Endodermal cell (in vitro differentiated cells): ENCODE results near the gene SSU72. TPM values are rescaled to one million over a fixed set of nuclear protein-coding genes. Genes with fewer than 3 reads are reported as not detected.
"Not testable (repeated sequence)": the region's sequence is repeated elsewhere in the genome, so short reads cannot be mapped to it uniquely, and the experiment has no call there.

Experiments used
- DNase-seq: peaks from one replicate; pipeline ENCODE4 v3.0.0-alpha.2; 2017
- H3K27ac ChIP-seq: 2 replicates; pipeline ENCODE4 v1.5.1; 2013; ENCODE audit warnings: mild to moderate bottlenecking, low read depth, low read length, moderate library complexity
- H3K27me3 ChIP-seq: 2 replicates; pipeline ENCODE4 v1.6.1; 2013; ENCODE audit warnings: mild to moderate bottlenecking, low read length, moderate library complexity; ENCODE audit not compliant: insufficient read depth, control insufficient read depth, poor library complexity, severe bottlenecking
- H3K36me3 ChIP-seq: 2 replicates; pipeline ENCODE4 v1.7.0; 2013; ENCODE audit warnings: mild to moderate bottlenecking, low read length, moderate library complexity; ENCODE audit not compliant: control insufficient read depth, insufficient read depth
- H3K4me1 ChIP-seq: one replicate; pipeline ENCODE4 v1.7.0; 2013; ENCODE audit warnings: low read length; ENCODE audit not compliant: control insufficient read depth, insufficient read depth
- H3K4me3 ChIP-seq: 2 replicates; pipeline ENCODE4 v1.5.1; 2013; ENCODE audit warnings: mild to moderate bottlenecking, low read length, moderate library complexity
- H3K9ac ChIP-seq: 2 replicates; pipeline ENCODE4 v1.6.1; 2013; ENCODE audit warnings: mild to moderate bottlenecking, low read length, moderate library complexity; ENCODE audit not compliant: poor library complexity, severe bottlenecking; ENCODE audit errors: extremely low read depth
- H3K9me3 ChIP-seq: 2 replicates; pipeline ENCODE4 v1.6.1; 2013; ENCODE audit warnings: mild to moderate bottlenecking, low read length, moderate library complexity; ENCODE audit not compliant: control insufficient read depth
- H3K27ac Mint-ChIP-seq: 2 replicates; pipeline ENCODE4 v1.8.0; 2020; ENCODE audit warnings: mixed read lengths
- H3K27me3 Mint-ChIP-seq: 2 replicates; pipeline ENCODE4 v1.8.0; 2021; ENCODE audit warnings: mild to moderate bottlenecking, mixed read lengths; ENCODE audit not compliant: insufficient read depth
- H3K36me3 Mint-ChIP-seq: 2 replicates; pipeline ENCODE4 v1.8.0; 2020; ENCODE audit warnings: low read depth, mixed read lengths
- H3K4me1 Mint-ChIP-seq: 2 replicates; pipeline ENCODE4 v1.8.0; 2020; ENCODE audit warnings: mixed read lengths
- H3K4me3 Mint-ChIP-seq: 2 replicates; pipeline ENCODE4 v1.8.0; 2020; ENCODE audit warnings: mild to moderate bottlenecking, moderate library complexity, mixed read lengths
- H3K9me3 Mint-ChIP-seq: 2 replicates; pipeline ENCODE4 v1.8.0; 2020; ENCODE audit warnings: mild to moderate bottlenecking, mixed read lengths
- WGBS, 2 experiments: methylation state at CpG; one replicate each; pipeline versions ENCODE4 v1.1.5 to v1.1.7; 2013; ENCODE audit warnings: missing lambda C conversion rate in 2 of 2, mixed read lengths in 1 of 2; ENCODE audit not compliant: insufficient coverage in 1 of 2, insufficient read length in 1 of 2; 5-methylcytosine and 5-hydroxymethylcytosine counted together
- total RNA-seq, 2 donors: library from RNA; stranded (reverse); fragmentation: NEBNext Ultra II Directional in 1 of 2; extraction: Animal tissue kit (Norgen Biotek cat#: 25700) in 1 of 2; gene quantifications; 2 replicates in 1 of 2; 3 replicates in 1 of 2; pipeline ENCODE4 v1.2.1, GENCODE V29; 2021
- TF ChIP-seq, protein P1 (sequence below): fragments of 200-600 bp; sonication (generic); conservative IDR thresholded peaks from 2 replicates; pipeline ENCODE4 v1.5.0; 2021; ENCODE audit warnings: antibody characterized with exemption, mild to moderate bottlenecking

SSU72 gene
- total RNA-seq, 2 donors from 2014 or later: 133 to 138 TPM

DNA sequence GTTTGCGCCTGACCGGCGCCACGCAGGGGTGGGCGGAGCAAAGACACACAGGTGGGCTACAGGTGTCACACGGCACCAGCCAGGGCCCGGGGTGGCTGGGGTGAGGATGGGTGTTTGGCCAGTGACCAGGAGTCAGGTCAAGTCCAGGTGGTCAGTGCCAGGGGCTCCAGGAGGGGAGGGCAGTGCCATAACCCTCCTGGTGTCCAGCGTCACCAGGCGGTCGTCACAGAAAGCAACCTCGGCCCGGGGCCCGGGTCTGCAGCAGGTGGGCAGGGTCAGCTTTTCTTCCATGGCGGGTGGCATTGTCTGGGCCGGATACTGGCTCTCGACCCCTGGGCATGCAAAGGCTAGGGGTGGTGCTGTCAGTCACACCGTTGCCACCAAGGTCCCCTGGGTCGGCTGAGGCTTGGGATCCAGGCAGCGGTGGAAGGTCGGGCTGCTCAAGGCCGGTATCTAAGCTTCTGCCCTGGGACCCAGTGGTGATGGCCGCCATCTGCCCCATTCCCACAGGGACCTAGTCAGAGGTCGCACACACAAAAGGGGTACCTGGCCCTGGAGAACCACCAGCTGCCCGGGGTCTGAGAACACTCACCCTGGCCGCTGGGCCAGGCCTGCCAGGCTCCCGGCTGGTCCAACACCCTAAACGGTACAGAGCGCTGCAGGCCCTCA lies 23.5 kb upstream of the SSU72 start:
- WGBS, 2 experiments: 95 to 99% methylated on average over 12 to 28 of the region's 28 CpGs
- H3K27me3 ChIP-seq: peaks cover 64% of the 10 kb centered on the region
- H3K4me3 Mint-ChIP-seq: peak overlapping the region; percentile 57

DNA sequence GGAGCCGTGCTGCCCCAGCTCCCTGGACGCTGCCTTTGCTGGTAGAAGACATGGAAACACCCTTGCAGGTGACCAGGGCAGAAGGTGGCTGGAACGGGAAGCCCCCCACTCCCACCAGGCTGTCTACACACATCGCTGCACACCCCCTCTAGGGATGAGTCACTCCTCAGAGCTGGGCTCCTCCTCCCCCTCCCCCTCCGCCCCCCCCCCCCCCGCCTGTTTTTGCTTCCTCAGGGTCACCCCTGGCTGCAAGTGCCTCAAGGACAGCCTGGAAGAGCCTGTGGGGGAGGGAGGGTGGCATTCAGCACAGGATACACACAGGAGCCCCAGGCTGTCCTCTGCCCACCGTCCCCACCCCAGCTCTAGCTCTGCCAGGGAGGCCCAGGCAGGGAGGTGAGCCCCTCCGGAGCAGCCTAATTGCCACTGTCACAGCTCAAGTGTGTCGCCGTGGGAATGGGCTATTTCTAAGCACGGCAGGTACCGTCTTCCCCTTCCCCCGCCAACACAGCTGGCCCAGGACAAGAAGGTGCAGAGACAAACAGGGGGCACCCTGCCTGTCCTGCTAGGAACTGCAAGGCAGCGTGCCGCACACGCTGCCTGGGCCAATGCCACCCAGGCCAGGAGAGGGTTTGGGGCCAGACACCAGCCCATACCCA lies 22.7 kb upstream of the SSU72 start:
- TF ChIP-seq, protein P1, sequence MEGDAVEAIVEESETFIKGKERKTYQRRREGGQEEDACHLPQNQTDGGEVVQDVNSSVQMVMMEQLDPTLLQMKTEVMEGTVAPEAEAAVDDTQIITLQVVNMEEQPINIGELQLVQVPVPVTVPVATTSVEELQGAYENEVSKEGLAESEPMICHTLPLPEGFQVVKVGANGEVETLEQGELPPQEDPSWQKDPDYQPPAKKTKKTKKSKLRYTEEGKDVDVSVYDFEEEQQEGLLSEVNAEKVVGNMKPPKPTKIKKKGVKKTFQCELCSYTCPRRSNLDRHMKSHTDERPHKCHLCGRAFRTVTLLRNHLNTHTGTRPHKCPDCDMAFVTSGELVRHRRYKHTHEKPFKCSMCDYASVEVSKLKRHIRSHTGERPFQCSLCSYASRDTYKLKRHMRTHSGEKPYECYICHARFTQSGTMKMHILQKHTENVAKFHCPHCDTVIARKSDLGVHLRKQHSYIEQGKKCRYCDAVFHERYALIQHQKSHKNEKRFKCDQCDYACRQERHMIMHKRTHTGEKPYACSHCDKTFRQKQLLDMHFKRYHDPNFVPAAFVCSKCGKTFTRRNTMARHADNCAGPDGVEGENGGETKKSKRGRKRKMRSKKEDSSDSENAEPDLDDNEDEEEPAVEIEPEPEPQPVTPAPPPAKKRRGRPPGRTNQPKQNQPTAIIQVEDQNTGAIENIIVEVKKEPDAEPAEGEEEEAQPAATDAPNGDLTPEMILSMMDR: peak; percentile 74
- Mint-ChIP-seq H3K9me3 (no peaks in the 10 kb centered on the region), H3K4me3 (no peak overlapping the region), H3K36me3 (no peaks in the 10 kb centered on the region), H3K27ac (no peak overlapping the region), H3K4me1 (peaks cover 1% of the 10 kb centered on the region), H3K27me3 (peaks cover 36% of the 10 kb centered on the region)
- peak; percentile 84 for DNase-seq
- 49 to 57% methylated on average over 6 to 13 of the region's 16 CpGs for WGBS, 2 experiments
- Histone ChIP-seq H3K36me3 (no peaks in the 10 kb centered on the region), H3K4me3 (no peak overlapping the region), H3K27me3 (peaks cover 62% of the 10 kb centered on the region), H3K9ac (no peak overlapping the region), H3K4me1 (peaks cover 3% of the 10 kb centered on the region), H3K27ac (no peak overlapping the region), H3K9me3 (no peaks in the 10 kb centered on the region)

More for the DNA sequence above, 23.5 kb upstream of the SSU72 start:
- Histone ChIP-seq H3K4me1 (peaks cover 3% of the 10 kb centered on the region), H3K27ac (no peak overlapping the region), H3K9me3 (no peaks in the 10 kb centered on the region), H3K36me3 (no peaks in the 10 kb centered on the region), H3K9ac (no peak overlapping the region), H3K4me3 (no peak overlapping the region)
- DNase-seq: peak; percentile 44
- Mint-ChIP-seq H3K27ac (no peak overlapping the region), H3K9me3 (no peaks in the 10 kb centered on the region), H3K4me1 (peaks cover 1% of the 10 kb centered on the region), H3K36me3 (no peaks in the 10 kb centered on the region), H3K27me3 (peaks cover 43% of the 10 kb centered on the region)
- TF ChIP-seq, protein P1: no peak

DNA sequence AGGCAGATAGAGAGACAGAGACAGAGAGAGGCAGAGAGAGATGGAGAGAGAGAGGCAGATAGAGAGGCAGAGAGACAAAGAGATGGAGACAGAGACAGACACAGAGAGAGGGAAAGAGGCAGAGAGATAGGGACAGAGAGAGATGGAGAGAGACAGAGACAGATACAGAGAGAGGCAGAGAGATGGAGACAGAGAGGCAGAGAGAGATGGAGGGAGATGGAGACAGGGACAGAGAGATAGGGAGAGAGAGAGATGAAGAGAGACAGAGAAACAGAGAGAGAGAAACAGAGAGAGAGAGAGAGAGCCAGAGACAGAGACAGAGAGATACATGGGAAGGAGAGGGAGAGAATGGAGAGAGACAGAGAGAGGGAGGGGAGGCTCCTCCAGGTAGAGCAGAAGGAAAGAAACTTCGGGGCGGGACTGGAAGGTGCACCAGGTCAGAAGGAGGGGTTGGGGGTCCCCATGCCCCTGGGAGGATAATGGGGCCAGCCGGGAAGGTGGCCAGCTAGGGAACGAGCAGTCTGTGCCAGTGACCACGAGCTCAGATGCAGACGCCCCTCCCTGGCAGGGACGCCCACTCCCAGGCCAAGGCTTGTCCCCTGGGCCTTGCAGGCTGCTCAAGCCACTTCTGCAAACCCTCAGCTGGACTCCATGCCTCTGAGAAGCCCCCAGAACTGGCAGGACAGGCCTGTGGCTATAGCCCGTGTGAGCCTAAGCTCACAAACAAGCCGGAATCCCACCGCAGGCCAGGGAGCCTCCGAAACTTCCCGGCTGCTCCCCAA lies 22.0 kb upstream of the SSU72 start:
- H3K9ac ChIP-seq: no peak overlapping the region
- no peak overlapping the region for H3K27ac ChIP-seq
- H3K9me3 ChIP-seq: no peaks in the 10 kb centered on the region
- TF ChIP-seq, protein P1: no peak
- peak; percentile 63 for DNase-seq
- H3K27ac Mint-ChIP-seq: no peak overlapping the region
- H3K27me3 Mint-ChIP-seq: peaks cover 31% of the 10 kb centered on the region
- peaks cover 3% of the 10 kb centered on the region for H3K4me1 ChIP-seq
- 63 to 67% methylated on average over 11 to 12 of the region's 12 CpGs for WGBS, 2 experiments
- no peak overlapping the region for H3K4me3 Mint-ChIP-seq
- no peaks in the 10 kb centered on the region for H3K36me3 ChIP-seq
- H3K4me3 ChIP-seq: no peak overlapping the region
- H3K4me1 Mint-ChIP-seq: peaks cover 1% of the 10 kb centered on the region
- peaks cover 55% of the 10 kb centered on the region for H3K27me3 ChIP-seq
- no peaks in the 10 kb centered on the region for H3K36me3 Mint-ChIP-seq
- H3K9me3 Mint-ChIP-seq: no peaks in the 10 kb centered on the region

DNA sequence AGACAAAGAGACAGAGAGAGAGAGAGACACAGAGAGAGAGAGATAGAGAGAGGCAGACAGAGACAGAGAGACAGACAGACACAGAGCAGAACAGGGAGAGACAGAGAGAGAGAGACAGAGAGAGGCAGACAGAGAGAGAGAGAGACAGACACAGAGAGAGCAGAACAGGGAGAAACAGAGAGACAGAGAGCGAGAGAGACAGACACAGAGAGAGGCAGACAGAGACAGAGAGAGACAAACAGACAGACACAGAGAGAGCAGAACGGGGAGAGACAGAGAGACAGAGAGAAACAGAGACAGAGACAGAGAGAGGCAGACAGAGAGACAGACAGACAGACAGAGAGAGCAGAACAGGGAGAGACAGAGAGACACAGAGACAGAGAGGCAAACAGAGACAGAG lies 20.7 kb upstream of the SSU72 start:
- H3K36me3 ChIP-seq: not testable (repeated sequence)

More for the DNA sequence above, 20.7 kb upstream of the SSU72 start:
- H3K27me3 Mint-ChIP-seq: peaks cover 27% of the 10 kb centered on the region
- not testable (repeated sequence) for H3K9me3 ChIP-seq, H3K27ac ChIP-seq, H3K4me1 Mint-ChIP-seq, H3K4me1 ChIP-seq, DNase-seq, H3K27ac Mint-ChIP-seq, H3K4me3 Mint-ChIP-seq, H3K9me3 Mint-ChIP-seq, H3K4me3 ChIP-seq, H3K36me3 Mint-ChIP-seq, H3K9ac ChIP-seq
- WGBS, 2 experiments: 87 to 91% methylated on average over 2 of the region's 2 CpGs
- peaks cover 41% of the 10 kb centered on the region for H3K27me3 ChIP-seq
